Measurements from ENCODE around the gene IGF2BP3. TPM values are rescaled to one million over a fixed set of nuclear protein-coding genes. Genes with fewer than 3 reads are reported as not detected.
"Not testable (repeated sequence)": the region's sequence is repeated elsewhere in the genome, so short reads cannot be mapped to it uniquely, and the experiment has no call there.

Gene IGF2BP3
- total RNA-seq, 1 donor from 2014 or later, result 28.0 TPM

DNA sequence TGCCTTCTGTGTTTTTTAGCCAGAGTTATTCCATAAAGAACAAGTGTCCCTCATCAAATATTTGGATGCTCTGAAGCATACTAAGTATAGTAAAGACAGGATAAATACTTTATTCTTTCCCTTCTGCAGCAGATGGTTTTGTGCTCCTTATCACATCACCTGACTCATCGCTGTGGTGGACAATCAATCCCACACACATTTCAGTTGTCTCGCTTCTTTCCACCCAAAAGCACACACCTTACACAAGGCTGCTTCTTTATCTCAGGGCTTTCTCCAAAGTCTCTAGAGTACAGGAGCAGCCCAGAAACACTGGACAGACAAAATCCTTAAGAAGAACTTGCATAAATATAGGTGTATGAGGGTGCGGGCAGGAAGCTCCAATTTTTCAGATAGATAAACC is 43.4 kb downstream of the IGF2BP3 start:
- no peak for DNase-seq (ENCODE audit: low read depth)

GRCh38 chr7:23422909-23423308 is 47.4 kb downstream of the IGF2BP3 start:
- no peak for DNase-seq (ENCODE audit: low read depth)

GRCh38 chr7:23422384-23422783 is 47.9 kb downstream of the IGF2BP3 start:
- peak; percentile 50 for DNase-seq (ENCODE audit: low read depth)

GRCh38 chr7:23419845-23420244 is 50.4 kb downstream of the IGF2BP3 start:
- no peak for DNase-seq (ENCODE audit: low read depth)

GRCh38 chr7:23419160-23419559 is 51.1 kb downstream of the IGF2BP3 start:
- no peak for DNase-seq (ENCODE audit: low read depth)

GRCh38 chr7:23418046-23418445 is 52.2 kb downstream of the IGF2BP3 start:
- peak; percentile 53 for DNase-seq (ENCODE audit: low read depth)

GRCh38 chr7:23415198-23415597 is 55.1 kb downstream of the IGF2BP3 start:
- DNase-seq (ENCODE audit: low read depth), result no peak

GRCh38 chr7:23410446-23411183 is 59.7 kb downstream of the IGF2BP3 start:
- no peak for DNase-seq (ENCODE audit: low read depth)

DNA sequence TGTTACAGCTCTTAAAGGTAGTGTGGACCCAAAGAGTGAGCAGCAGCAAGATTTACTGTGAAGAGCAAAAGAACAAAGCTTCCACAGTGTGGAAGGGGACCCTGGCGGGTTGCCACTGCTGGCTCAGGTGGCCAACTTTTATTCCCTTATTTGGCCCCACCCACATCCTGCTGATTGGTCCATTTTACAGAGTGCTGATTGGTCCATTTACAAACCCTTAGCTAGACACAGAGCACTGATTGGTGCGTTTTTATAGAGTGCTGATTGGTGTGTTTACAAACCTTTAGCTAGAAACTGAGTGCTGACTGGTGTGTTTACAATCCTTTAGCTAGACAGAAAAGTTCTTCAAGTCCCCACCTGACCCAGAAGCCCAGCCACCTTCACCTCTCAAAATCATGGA is 63.7 kb downstream of the IGF2BP3 start:
- DNase-seq (ENCODE audit: low read depth), result not testable (repeated sequence)

- DNase-seq (ENCODE audit: low read depth), result no peak
Measured at GRCh38 chr7:23405240-23405618, 65.1 kb downstream of the IGF2BP3 start.

- DNase-seq (ENCODE audit: low read depth), result no peak
Measured at GRCh38 chr7:23404546-23405239, 65.6 kb downstream of the IGF2BP3 start.

DNA sequence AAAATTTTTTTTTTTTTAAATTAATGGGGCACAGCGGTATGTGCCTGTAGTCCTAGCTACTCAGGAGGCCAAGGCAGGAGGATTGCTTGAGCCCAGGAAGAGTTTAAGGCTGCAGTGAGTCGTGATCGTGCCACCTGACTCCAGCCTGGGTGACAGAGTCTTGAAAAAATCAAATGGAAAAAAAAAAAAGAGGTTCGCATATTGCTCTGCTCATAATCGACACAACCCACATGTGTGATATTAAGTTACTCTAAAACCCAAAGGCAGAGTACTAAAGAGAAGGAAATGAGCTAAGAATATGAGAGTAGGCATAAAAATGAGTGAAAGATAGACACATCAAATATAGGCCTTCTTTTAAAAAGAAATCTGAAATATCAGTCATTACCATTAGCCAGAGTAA is 66.3 kb downstream of the IGF2BP3 start:
- DNase-seq (ENCODE audit: low read depth), result no peak

DNA sequence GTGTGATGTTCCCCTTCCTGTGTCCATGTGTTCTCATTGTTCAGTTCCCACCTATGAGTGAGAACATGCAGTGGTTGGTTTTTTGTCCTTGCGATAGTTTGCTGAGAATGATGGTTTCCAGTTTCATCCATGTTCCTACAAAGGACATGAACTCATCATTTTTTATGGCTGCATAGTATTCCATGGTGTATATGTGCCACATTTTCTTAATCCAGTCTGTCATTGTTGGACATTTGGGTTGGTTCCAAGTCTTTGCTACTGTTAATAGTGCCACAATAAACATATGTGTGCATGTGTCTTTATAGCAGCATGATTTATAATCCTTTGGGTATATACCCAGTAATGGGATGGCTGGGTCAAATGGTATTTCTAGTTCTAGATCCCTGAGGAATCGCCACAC is 72.2 kb downstream of the IGF2BP3 start:
- DNase-seq (ENCODE audit: low read depth), result not testable (repeated sequence)

DNA sequence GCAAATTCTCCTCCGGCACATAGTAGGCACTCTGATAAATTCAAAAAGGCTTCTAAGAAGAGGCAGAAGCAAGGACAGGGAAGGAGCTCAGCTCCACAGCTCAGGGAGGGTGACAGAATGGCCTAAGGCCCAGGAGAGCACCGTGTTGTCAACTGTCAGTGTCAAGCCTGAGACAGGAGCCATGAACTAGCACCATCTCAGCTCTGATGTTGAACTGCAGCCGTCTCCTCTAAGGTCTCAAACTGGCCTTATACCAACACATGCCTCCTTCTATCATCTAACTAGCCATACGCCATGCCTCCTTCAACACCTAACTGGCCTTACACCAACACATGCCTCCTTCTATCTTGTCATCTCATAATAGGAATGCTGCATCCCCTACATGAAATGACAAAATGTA is 73.0 kb downstream of the IGF2BP3 start:
- DNase-seq (ENCODE audit: low read depth), result no peak

- no peak for DNase-seq (ENCODE audit: low read depth)
Measured at GRCh38 chr7:23396222-23397015, 73.9 kb downstream of the IGF2BP3 start.

DNA sequence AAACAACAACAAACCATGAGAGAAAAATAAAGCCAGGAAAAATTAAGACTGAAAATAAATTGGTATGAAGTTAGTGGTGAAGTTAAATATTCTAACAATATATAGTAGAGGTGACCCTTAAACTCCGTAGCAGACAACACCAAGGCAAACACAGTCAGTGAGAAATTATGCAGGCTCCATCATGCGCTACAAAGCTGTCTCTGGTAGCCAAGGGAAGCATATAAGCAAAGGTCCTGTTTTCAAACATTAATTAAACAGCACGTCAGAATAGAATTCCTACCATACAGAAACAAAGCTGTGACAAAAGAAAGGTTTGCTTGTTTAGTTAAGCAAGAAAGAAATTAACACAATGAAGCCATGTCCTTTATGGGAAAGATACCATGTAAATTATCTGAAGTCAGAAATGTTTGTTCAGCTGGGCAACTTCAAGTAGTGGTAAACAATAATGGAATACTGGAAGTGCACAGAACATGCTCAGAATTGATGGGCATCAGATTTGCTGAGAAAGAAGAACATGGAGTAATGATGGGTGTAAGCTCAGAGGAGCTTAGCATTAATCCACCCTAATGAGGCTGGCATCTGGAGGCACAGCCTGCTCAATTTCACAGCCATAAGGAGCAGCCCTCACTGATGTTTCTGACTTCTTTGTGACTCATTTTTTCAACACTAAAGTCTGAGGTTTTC is 75.7 kb downstream of the IGF2BP3 start:
- DNase-seq (ENCODE audit: low read depth), result no peak

DNA sequence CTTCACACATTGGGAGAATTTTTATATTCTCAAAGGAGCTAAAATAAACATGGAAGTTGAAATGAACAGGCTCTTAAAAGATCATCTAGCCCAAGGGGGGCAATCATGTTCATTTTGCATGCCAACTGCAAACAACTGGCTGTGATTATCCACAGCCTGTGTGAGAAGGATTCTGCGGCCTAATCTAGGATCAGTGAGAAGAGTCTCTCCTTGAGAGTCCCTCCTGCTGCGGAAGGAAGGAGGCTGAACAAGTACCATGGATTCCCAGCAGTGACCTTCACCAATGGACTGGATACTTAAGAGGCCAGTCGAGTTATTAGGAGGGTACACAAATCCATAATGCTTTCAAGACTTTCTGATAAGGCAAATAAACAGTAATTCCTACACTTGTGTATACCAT is 76.7 kb downstream of the IGF2BP3 start:
- DNase-seq (ENCODE audit: low read depth), result no peak

- no peak for DNase-seq (ENCODE audit: low read depth)
Measured at GRCh38 chr7:23389701-23390100, 80.6 kb downstream of the IGF2BP3 start.

- DNase-seq (ENCODE audit: low read depth), result no peak
Measured at GRCh38 chr7:23387583-23387982, 82.7 kb downstream of the IGF2BP3 start.

- DNase-seq (ENCODE audit: low read depth), result no peak
Measured at GRCh38 chr7:23385140-23385539, 85.2 kb downstream of the IGF2BP3 start.

DNA sequence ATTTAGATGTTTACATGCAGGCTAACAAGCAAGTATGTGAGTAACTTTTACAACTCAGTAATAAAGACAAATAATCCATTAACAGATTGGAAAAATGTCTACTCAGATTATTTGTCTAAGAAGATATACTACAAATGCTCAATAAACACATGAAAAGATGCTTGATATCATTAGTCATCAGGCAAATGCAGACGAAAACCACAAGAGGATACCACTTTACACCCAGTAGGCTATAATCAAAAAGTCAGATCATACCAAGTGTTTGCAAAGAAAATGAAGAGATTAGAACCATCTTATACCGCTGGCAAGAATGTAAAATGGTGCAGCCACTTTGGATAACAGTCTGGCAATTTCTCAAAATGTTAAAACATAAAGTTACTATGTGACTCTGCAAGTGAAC is 87.1 kb downstream of the IGF2BP3 start:
- DNase-seq (ENCODE audit: low read depth), result peak; percentile 37

GRCh38 chr7:23380961-23381360 is 89.3 kb downstream of the IGF2BP3 start:
- DNase-seq (ENCODE audit: low read depth), result no peak
